ELR (cell line): ENCODE data around the gene PTCHD1.

Experiments
- DNase-seq: peaks from one replicate; pipeline ENCODE4 v3.0.0-alpha.2; 2015; ENCODE audit warnings: low read depth

The PTCHD1 gene

GRCh38 chrX:23334848-23335599, at the start of gene PTCHD1:
Gene PTCHD1 (plus strand): TSS chrX:23334849. CDS start chrX:23334876, 27 bp downstream.
- DNase-seq, result no peak

GRCh38 chrX:23286731-23287130, 47.9 kb upstream of the PTCHD1 start:
- no peak for DNase-seq

GRCh38 chrX:23287191-23287725, 47.4 kb upstream of the PTCHD1 start:
- no peak for DNase-seq

GRCh38 chrX:23292354-23292987, 42.2 kb upstream of the PTCHD1 start:
- no peak for DNase-seq

GRCh38 chrX:23292988-23293651, 41.5 kb upstream of the PTCHD1 start:
- no peak for DNase-seq

- DNase-seq, result no peak
Measured at GRCh38 chrX:23304881-23305280, 29.8 kb upstream of the PTCHD1 start.

GRCh38 chrX:23311731-23312130, 22.9 kb upstream of the PTCHD1 start:
- no peak for DNase-seq

GRCh38 chrX:23312136-23312535, 22.5 kb upstream of the PTCHD1 start:
- no peak for DNase-seq

- peak; percentile 21 for DNase-seq
Measured at GRCh38 chrX:23317799-23318724, 16.6 kb upstream of the PTCHD1 start.

- DNase-seq, result no peak
Measured at GRCh38 chrX:23327104-23327503, 7.5 kb upstream of the PTCHD1 start.

GRCh38 chrX:23331701-23332100, 2.9 kb upstream of the PTCHD1 start:
- DNase-seq, result no peak

GRCh38 chrX:23332101-23332887, 2.4 kb upstream of the PTCHD1 start:
- DNase-seq, result no peak

- DNase-seq, result no peak
Measured at GRCh38 chrX:23332888-23333821, 1.5 kb upstream of the PTCHD1 start.

- DNase-seq, result no peak
Measured at GRCh38 chrX:23333842-23334520, 668 bp upstream of the PTCHD1 start.

GRCh38 chrX:23334521-23334847, 165 bp upstream of the PTCHD1 start:
- no peak for DNase-seq

GRCh38 chrX:23338334-23338733, 3.7 kb downstream of the PTCHD1 start:
- DNase-seq, result no peak

- no peak for DNase-seq
Measured at GRCh38 chrX:23341452-23341851, 6.8 kb downstream of the PTCHD1 start.

GRCh38 chrX:23344238-23344903, 9.7 kb downstream of the PTCHD1 start:
- DNase-seq, result no peak

GRCh38 chrX:23344904-23345271, 10.2 kb downstream of the PTCHD1 start:
- no peak for DNase-seq
